Measurements from ENCODE around the gene ANKHD1. TPM values are rescaled to one million over a fixed set of nuclear protein-coding genes. Genes with fewer than 3 reads are reported as not detected.
"Not testable (repeated sequence)": the region's sequence is repeated elsewhere in the genome, so short reads cannot be mapped to it uniquely, and the experiment has no call there.

The ANKHD1 gene
- polyA plus RNA-seq, 3 donors, result 112 to 139 (median 120) TPM

DNA sequence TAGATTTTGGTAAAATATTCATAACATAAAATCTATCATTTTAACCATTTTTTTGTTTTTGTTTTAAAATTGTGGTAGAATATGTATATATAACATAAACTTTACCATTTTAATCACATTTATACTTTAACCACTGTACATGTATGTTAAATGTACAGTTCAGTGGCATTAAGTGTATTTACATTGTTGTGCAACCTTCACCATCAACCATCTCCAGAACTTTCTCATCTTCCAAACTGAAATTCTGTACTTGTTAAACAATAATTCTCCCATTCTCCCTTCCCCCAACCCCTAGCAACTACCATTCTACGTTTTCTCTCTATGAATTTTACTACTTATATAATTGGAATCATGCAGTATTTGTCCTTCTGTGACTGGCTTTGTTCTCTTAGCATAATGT is 11.6 kb downstream of the ANKHD1 start:
- no peak for DNase-seq (ENCODE audit: extremely low read depth in 1 of 11, low read depth in 9 of 11, low spot score in 4 of 11)

DNA sequence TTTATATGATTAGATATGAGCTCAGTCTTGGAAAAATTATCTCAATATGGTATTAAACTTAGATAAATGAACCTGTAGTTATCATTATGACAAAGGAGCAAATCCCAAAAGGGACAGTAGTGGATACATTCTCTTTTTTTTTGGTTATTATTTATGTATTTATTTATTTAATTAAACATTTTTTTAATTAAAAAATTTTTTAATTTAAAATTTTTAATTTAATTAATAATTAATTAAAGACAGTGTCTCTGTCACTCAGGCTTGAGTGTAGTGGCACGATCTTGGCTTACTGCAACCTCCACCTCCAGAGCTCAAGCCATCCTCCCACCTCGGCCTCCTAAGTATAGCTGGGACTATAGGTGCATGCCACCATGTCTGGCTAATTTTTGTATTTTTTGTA is 15.6 kb downstream of the ANKHD1 start:
- DNase-seq (ENCODE audit: extremely low read depth in 1 of 11, low read depth in 9 of 11, low spot score in 4 of 11), result no peak

GRCh38 chr5:140418862-140419520 is 17.4 kb downstream of the ANKHD1 start:
- DNase-seq (ENCODE audit: extremely low read depth in 1 of 11, low read depth in 9 of 11, low spot score in 4 of 11), result no peak

GRCh38 chr5:140420226-140420570 is 18.6 kb downstream of the ANKHD1 start:
- DNase-seq (ENCODE audit: extremely low read depth in 1 of 11, low read depth in 9 of 11, low spot score in 4 of 11), result no peak

DNA sequence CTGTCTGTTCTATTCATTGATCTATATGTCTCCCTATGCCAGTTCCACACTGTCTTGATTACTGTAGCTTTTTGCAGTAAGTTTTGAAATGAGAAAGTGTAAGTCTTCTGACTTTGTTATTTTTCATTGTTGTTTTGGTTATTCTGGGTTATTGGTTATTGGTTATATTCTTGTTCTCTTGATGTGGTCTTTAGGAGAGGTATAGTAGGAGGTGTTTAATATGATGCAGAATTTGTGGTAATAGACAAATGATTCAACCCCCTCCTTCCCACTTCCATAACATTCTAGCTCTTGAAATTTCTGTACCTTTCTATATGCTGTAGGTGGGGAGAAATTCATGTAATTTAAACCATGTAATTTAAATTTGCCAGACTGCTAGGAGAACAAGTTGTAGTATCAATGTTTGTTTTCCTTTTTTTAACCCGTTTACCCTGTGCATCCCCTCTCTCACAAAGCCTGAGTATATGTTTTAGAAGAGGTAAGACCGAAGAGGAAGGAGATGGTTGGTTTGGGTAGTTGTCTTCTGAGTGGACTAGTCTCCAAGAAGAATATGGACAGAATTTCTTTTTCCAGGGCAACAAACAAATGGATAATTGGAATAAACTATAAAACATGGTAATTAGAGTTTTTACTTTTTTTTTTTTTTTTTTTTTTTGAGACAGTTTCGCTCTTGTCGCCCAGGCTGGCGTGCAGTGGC is 19.2 kb downstream of the ANKHD1 start:
- no peak for DNase-seq (ENCODE audit: extremely low read depth in 1 of 11, low read depth in 9 of 11, low spot score in 4 of 11)

GRCh38 chr5:140421375-140421774 is 19.7 kb downstream of the ANKHD1 start:
- not testable (repeated sequence) for DNase-seq (ENCODE audit: extremely low read depth in 1 of 11, low read depth in 9 of 11, low spot score in 4 of 11)

DNA sequence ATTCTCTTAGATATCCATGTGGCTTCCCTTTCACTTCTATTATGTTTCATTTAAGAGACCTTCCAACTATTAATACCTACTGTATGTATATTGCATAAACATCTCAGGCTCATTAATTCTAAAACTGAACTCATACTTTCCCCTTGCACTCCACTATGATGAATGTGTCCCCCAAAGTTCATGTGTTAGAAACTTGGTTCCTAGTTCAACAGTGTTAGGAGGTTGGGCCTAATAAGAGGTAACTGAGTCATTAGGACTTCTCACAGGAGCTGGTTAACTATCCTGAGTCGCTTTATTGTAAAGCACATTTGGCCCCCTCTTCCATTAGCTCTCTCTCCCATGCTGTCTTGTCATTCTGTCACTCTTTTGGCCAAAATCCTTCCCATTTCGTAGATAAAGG is 22.0 kb downstream of the ANKHD1 start:
- DNase-seq (ENCODE audit: extremely low read depth in 1 of 11, low read depth in 9 of 11, low spot score in 4 of 11), result no peak

- no peak for DNase-seq (ENCODE audit: extremely low read depth in 1 of 11, low read depth in 9 of 11, low spot score in 4 of 11)
Measured at GRCh38 chr5:140424135-140424534, 22.5 kb downstream of the ANKHD1 start.

DNA sequence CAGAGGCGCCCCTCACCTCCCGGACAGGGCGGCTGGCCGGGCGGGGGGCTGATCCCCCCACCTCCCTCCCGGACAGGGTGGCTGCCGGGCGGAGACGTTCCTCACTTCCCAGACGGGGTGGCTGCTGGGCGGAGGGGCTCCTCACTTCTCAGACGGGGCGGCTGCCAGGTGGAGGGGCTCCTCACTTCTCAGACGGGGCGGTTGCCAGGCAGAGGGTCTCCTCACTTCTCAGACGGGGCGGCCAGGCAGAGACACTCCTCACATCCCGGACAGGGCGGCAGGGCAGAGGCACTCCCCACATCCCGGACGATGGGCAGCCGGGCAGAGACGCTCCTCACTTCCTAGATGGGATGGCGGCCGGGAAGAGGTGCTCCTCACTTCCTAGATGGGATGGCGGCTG is 26.1 kb downstream of the ANKHD1 start:
- DNase-seq (ENCODE audit: extremely low read depth in 1 of 11, low read depth in 9 of 11, low spot score in 4 of 11), result not testable (repeated sequence)

DNA sequence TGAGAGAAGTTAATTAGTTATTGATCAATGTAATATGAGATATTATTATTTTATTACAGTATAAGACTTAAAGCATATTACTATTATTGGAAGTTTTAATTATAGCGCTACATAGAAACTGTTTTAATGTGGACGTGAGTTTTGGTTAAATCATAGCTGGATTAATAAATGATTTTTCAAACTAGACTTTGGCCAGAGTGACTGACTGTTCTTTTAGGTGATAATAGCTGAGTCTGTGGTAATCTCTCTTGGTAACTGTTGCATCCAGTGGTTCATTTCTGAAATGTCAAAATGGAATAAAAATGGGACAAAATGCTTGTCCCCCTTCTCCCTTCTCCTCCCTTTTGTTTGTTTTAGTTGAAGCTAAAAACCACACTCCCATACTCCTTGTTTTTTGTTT is 28.1 kb downstream of the ANKHD1 start:
- DNase-seq (ENCODE audit: extremely low read depth in 1 of 11, low read depth in 9 of 11, low spot score in 4 of 11), result no peak

DNA sequence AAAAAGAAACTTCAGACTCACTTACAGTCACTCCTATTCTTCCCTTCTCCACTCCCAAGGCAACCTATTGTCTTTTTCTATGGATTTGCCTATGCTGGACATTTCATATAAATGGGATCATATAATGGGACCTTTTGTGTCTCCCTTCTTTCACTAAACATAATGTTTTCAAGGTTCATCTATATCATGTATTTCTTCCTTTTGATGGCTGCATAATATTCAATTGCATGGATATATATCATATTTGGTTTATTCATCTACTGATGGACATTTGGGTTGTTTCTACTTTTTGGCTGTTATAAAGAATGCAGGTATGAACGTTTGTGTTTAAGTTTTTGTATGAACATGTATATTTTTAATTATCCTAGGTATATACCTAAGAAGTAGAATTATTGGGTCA is 30.6 kb downstream of the ANKHD1 start:
- no peak for DNase-seq (ENCODE audit: extremely low read depth in 1 of 11, low read depth in 9 of 11, low spot score in 4 of 11)

DNA sequence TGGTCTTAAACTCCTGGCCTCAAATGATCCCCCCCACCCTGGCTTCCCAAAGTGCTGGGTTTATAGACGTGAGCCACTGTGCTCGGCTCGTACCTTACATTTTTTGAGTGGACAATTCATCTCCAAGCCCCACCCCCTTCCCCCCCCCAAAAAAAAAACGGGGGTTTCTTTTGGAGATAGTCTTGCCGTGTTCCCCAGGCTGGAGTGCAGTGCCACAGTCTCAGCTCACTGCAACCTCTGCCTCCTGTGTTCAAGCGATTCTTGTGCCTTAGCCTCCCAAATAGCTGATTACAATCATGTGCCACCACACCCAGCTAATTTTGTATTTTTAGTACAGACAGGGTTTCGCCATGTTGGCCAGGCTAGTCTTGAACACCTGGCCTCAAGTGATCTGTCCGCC is 31.3 kb downstream of the ANKHD1 start:
- DNase-seq (ENCODE audit: extremely low read depth in 1 of 11, low read depth in 9 of 11, low spot score in 4 of 11), result no peak

DNA sequence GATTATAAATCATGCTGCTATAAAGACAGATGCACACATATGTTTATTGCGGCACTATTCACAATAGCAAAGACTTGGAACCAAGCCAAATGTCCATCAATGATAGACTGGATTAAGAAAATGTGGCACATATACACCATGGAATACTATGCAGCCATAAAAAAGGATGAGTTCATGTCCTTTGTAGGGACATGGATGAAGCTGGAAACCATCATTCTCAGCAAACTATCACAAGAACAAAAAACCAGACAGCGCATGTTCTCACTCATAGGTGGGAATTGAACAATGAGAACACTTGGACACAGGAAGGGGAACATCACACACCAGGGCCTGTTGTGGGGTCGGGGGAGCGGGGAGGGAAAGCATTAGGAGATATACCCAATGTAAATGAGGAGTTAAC is 55.7 kb downstream of the ANKHD1 start:
- DNase-seq (ENCODE audit: extremely low read depth in 1 of 11, low read depth in 9 of 11, low spot score in 4 of 11), result not testable (repeated sequence)

DNA sequence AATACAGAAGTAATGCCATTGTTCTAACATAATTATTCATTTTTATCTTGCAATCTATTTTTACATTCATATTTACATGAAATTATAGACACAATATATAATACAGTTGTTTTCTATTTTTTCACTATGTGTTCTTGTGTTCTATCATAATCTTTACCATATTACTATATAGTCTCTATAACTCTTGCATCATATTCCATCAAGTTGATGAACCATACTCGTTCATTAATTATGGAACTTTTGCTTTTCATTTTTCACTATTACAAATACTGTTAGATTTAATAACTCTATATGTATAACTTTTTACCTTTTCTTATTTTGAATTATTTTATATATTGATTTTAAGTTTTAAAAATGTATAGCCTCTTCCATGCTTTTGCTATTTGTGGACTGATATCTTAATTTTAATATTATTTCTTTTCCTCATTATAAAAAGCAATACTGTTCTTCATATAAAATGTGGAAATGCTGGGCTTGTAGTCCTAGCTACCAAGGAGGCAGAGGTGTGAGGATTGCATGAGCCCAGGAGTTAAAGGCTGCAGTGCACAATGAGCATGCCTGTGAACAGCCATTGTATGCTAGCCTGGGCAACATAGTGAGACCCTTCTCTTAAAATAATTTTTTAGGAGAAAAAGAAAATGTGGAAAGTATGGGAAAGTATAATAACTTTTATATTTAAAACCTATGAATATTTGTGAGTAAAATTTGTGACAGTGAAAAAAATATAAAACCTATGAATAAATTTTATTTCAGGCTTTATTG is 65.5 kb downstream of the ANKHD1 start:
- no peak for DNase-seq (ENCODE audit: extremely low read depth in 1 of 11, low read depth in 9 of 11, low spot score in 4 of 11)

GRCh38 chr5:140468188-140468587 is 66.6 kb downstream of the ANKHD1 start:
- DNase-seq (ENCODE audit: extremely low read depth in 1 of 11, low read depth in 9 of 11, low spot score in 4 of 11), result no peak

DNA sequence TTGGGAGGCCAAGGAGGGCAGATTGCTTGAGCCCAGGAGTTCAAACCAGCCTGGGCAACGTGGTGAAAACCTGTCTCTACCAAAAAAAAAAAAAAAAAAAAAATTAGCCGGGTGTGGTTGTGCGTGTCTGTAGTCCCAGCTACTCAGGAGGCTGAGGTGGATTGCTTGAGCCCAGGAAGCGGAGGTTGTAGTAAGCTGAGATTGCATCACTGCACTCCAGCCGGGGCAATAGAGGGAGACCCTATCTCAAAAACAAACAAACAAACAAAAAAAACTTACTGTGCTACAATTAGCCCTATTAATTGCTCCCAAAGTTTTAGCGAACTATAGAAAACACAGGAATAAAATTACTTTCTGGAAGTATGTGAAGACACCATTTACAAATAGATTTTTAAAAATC is 67.6 kb downstream of the ANKHD1 start:
- DNase-seq (ENCODE audit: extremely low read depth in 1 of 11, low read depth in 9 of 11, low spot score in 4 of 11), result no peak

GRCh38 chr5:140480310-140481014 is 78.8 kb downstream of the ANKHD1 start:
- DNase-seq (ENCODE audit: extremely low read depth in 1 of 11, low read depth in 9 of 11, low spot score in 4 of 11), result no peak

DNA sequence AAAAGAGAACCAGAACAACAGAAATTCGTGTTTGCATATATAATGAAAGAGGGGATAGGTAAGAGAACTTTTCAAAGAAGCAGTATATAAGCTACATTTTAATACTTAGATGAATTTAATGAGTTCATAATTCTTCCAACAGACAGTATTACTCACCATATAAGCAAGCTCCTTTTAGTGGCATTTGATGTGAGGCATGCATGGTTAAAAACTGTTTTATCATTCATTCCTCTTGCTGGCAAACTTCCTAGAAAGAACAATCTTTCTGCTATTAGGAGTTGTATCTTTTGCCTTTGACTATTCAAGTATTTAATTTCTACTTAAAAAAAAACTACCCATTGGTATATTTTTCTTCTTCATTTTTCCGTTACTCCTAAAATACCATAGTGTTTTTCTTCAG is 80.1 kb downstream of the ANKHD1 start:
- DNase-seq (ENCODE audit: extremely low read depth in 1 of 11, low read depth in 9 of 11, low spot score in 4 of 11), result no peak

DNA sequence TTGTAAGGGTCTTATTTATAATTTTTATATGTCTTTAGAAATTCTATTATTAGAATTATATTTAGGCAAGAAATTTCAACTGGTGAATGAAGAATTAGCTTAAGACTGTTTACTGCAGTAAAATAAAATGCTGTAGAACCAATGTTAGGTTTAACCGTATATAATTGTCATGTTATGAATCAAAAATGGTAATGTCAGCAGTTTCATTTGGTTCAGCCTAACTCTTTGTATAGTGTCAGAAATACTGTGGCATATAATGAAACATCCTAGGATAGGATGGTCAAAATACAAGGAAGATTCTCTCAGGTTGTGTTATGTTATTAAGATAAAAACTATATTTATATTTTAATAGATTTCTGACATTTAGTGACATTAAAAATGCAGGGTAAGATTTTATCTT is 81.4 kb downstream of the ANKHD1 start:
- DNase-seq (ENCODE audit: extremely low read depth in 1 of 11, low read depth in 9 of 11, low spot score in 4 of 11), result no peak

DNA sequence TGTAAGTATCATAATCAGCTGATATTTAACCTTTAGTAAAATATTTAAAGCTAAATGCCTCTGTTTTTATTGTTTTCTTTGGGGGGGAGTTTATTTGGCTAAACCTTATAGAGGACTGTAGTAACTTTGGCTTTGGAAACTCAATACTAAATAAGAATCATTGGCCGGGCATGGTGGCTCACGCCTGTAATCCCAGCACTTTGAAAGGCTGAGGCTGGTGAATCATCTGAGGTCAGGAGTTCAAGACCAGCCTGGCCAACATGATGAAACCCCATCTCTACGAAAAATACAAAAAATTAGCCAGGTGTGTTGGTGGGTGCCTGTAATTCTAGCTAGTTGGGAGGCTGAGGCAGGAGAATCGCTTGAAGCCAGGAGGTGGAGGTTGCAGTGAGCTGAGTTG is 86.5 kb downstream of the ANKHD1 start:
- not testable (repeated sequence) for DNase-seq (ENCODE audit: extremely low read depth in 1 of 11, low read depth in 9 of 11, low spot score in 4 of 11)
